GM21737 (cell line): ENCODE data around the gene TOGARAM2.

Experiments
- ATAC-seq: cut with Tn5 transposase; IDR thresholded peaks from one replicate; pipeline ENCODE4 v1.9.1; 2021; ENCODE audit warnings: mild to moderate bottlenecking, moderate library complexity; ENCODE audit not compliant: unreplicated experiment

The TOGARAM2 gene

GRCh38 chr2:29053223-29053622 lies 72.1 kb downstream of the TOGARAM2 start:
- ATAC-seq = no peak

DNA sequence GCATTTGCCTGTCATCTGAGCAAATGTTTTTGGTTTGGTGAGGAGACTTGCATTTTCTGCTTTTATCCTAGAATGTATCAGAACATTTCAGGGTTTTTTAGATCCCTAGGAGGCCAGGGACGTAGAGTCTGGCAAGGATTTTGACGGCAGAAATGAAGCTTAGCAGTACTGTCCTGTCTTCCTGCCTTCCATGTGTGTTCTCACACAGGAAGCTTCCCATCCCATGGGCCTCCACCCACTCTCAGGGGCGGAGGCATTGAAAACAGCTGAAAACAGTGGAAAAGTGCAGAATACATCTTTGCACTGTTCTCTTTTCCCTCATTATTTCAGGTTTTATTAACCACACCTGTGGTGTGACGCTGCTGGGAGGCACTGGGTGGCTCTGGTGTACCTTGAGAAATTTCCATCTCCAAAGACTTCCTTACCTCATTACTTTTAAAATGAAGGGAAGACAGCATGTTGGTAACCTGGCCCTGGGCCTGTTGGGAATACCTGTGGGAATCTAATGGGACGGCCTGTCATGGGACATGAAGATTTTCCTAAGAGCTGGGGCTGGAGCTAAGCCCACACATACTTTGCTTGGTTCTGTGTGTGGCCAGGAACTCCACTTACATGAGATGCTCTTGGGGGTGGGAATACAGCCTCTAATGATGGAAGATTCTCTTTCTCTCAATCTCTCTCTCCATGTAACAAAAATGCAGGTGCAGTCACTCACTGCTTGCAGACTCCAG lies 72.7 kb downstream of the TOGARAM2 start:
- ATAC-seq = no peak

DNA sequence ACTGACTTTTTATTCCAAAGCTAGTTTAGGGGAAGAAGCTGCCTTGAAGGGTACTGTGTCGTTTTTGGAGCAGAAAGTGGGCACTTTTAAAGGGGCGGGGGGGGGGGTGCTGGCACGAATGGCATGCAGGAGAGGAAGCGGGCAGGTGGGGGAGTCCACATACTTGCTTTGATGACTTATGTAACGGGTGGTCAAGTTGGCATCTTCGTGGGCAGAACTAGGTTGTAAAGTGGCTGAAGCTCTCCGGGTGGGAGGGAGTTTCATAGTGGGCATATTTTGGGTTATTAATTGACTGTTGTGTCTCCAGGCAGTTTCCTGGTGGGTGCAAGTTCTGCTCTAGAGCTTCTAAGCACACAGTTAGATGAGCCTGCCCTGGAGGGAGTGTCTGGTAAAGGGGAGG lies 73.3 kb downstream of the TOGARAM2 start:
- no peak for ATAC-seq

GRCh38 chr2:29055601-29056000 lies 74.5 kb downstream of the TOGARAM2 start:
- no peak for ATAC-seq

DNA sequence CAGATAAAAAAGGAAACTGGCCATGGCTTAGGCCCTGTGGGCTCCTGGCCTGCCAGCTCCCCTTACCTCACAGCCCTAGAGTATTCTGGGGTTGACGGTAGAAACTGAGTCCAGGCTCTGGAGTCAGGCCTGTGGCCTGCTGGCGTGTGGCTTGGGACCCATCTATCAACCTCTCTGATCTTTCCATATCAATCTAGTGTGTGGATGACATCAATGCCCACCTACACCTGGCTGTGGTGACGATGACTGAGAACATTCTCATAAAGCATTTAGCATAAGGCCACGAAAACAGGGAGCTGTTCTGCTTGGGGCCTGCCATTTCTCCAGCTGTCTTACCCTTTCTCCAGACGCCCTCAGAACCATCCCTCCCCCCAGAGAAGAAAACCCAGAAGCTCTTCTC lies 75.4 kb downstream of the TOGARAM2 start:
- ATAC-seq = no peak

- no peak for ATAC-seq
These were observed 75.9 kb downstream of the TOGARAM2 start for GRCh38 chr2:29057006-29057405.

- no peak for ATAC-seq
These were observed 78.5 kb downstream of the TOGARAM2 start for GRCh38 chr2:29059624-29060023.

GRCh38 chr2:29060441-29060840 lies 79.3 kb downstream of the TOGARAM2 start:
- ATAC-seq = no peak

DNA sequence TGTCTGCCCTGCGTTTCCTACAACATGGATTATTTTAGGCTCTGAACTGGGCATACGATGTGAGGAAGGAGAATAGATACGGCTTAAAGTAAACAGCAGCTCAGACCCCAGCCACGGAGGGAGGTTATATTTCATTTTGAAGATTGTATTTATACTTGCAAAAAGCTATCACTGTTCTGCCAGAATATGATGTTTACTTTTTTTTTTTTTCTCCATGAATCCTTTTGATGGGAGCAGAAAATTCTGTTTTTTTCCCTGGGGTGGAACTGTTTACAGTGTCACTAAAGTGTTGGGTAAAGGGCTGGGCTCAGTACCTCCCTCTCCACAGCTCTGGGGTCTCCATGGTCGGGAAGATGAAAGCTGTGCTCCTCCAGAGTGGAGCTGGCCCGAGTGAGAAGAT lies 80.1 kb downstream of the TOGARAM2 start:
- ATAC-seq = no peak

GRCh38 chr2:29061616-29062015 lies 80.5 kb downstream of the TOGARAM2 start:
- ATAC-seq = no peak

DNA sequence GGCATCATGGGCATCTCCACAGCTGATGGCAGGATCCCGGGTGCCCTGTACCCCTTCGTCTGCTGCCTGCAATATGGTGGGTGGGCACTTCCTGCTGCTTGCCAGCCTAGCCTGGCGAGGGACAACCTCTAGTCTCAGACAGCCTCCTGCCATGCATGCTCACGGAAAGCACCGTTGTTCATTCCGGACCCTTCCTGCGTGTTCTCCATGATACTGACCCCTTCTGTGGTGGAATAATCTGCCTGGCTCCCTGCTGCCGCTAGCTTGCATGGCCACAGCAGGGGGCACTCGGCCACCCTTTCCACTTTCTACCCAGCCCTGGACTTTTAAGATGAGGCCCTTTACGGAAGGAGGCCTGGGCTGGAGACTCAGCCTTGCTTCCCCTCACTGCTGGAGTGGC lies 81.3 kb downstream of the TOGARAM2 start:
- ATAC-seq = no peak

DNA sequence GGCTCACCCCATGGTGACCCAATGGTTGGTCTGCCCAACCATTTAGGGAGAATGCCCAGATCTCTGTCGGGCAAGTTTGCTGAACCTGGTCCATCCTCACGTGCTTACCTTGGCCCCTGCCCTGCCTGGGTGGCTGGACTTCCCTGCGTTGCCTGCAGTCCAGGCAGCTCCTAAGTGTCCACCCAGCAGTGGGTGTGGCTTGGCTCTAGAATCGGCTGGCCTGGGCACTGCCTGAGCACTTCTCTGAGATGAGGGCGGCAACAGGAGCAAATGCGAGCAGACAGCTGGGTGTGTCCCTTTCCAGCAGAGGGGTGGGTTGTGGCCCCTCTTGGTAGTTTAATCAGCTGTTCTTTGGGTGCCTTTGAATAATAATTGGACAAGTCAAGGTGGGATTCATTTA lies 82.0 kb downstream of the TOGARAM2 start:
- ATAC-seq = no peak

DNA sequence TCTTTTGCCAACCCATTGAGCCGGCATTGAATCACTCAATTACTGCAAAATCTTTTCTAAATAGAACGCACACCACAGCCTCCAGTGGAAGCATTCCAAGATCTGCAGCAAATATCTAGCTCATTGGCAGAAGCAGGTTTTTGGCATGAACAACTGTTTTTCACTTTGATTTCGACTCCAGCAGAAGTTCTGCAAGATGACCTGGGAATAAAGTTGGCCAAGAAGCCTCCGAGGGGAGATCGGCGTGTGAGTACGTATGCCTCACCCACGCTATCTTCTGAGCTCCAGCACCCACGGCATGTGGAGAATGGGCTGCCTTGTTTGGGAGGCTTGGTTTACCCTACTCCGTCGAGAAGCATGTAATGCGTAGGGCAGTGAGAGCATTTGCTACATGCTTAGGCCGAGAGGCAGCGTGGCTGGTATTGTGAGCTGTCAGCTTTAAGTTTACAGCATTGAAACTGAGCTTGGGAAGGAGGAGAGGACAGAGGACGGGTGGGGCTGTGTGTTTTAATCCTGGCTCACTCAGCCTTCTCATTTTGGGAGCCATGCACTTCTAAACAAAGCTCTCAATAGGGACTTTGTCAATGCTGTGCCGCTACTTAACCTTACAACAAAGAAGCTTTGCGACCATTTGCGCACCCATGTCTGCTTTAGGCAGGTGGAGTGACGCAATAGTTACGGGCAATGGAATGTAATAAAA lies 82.7 kb downstream of the TOGARAM2 start:
- ATAC-seq = no peak

DNA sequence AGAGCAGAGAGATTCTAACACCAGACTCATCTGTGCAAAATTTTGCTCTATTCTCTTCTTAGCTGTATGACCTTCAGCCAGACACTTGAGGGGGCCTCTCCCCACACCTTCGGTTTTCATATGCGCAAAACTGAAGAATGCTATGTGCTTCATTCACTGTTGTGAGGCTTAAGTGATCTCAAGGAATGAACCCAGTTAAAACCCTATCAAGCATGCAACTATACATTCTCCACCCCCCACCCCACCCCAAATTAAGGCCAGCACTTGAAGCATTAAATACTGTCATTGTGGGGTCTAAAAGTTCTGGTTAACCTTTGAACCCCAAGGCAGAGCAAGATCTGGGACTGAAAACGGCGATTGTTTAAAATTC lies 83.2 kb downstream of the TOGARAM2 start:
- ATAC-seq = no peak

GRCh38 chr2:29064746-29065067 lies 83.6 kb downstream of the TOGARAM2 start:
- ATAC-seq = no peak

GRCh38 chr2:29065068-29065811 lies 84.1 kb downstream of the TOGARAM2 start:
- ATAC-seq = no peak

- ATAC-seq = no peak
These were observed 85.3 kb downstream of the TOGARAM2 start for GRCh38 chr2:29066271-29066860.

DNA sequence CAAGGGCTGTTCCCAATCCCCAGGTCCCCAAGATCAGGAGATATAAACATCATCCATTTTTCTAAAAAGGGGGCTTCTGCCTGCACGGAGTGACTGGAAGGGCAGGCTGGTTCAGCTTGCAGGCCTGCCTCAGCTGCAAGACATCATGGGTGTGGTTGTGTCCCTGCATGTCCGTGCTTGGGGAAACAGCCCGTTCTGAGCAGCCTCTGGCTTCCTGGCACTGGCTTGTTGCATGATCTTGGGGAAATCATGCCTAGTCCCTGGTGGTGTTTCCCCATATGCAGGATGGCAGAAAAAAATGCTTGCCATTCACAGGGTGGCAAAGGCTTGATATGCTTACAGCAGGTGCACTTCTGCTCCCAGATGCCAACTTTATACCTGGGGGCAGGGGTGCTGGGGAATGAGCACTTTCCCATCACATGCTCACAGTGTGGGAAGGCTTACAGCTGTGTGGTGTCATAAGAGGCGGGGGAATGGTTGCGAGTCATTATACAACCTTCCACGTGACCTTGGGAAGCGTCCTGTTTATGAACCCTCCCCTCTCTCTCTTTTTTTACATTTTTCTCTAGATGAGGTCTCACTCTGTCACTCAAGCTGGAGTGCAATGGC lies 86.0 kb downstream of the TOGARAM2 start:
- ATAC-seq = no peak

DNA sequence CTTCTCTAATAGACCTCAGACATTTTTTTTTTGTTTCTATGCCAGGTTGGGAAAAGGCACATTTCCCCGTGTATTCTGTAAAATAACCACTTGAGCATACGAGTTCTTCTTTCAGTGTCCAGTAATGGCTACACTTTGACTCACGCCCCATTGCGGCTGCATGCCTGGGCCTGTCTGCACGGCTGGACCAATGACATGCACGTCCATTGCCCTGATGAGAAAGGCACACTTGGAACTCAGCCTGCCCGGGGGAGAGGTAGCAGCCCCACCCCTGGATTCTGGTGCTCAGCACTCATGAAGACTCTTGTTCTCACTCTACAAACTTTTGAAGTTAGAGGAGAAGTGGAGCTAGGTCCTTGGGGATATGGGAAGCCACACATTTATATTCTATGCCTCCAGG lies 87.4 kb downstream of the TOGARAM2 start:
- ATAC-seq = no peak

DNA sequence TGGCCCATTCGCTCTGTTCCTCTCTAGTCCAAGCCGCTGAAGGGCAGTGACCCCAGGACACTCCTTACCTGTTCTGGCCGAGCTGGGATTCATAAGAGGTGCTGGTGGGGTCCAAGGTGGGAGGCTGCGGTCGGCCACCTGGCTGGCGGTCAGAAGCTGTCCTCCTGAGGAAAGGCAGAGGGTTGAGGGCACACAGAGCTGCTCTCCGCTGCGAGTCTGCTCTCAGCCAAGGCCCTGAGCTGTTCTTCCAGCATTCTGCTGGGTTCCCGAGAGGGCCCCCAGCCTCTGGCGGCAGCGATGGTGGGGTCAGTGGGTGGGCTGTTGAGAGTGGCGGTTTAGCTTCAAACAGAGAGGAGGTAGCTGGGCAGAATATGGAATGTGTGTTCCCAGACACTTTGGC lies 89.4 kb downstream of the TOGARAM2 start:
- ATAC-seq = no peak
